Ishikawa (cell line): ENCODE measurements around the gene CDC14C.

Experiments used
- CEBPB ChIP-seq: IDR thresholded peaks from 2 replicates; pipeline ENCODE4 v1.6.1; 2012
- CREB1 ChIP-seq: IDR thresholded peaks from 2 replicates; pipeline ENCODE4 v1.6.1; 2012; ENCODE audit warnings: low read depth
- EGR1 ChIP-seq: IDR thresholded peaks from 2 replicates; pipeline ENCODE4 v1.6.1; 2012
- EP300 ChIP-seq: IDR thresholded peaks from 2 replicates; pipeline ENCODE4 v1.6.1; 2012; ENCODE audit warnings: borderline replicate concordance
- FOXM1 ChIP-seq: IDR thresholded peaks from 2 replicates; pipeline ENCODE4 v1.6.1; 2012; ENCODE audit warnings: low read depth, borderline replicate concordance
- MAX ChIP-seq: IDR thresholded peaks from 2 replicates; pipeline ENCODE4 v1.6.1; 2012
- NFIC ChIP-seq: IDR thresholded peaks from 2 replicates; pipeline ENCODE4 v1.6.1; 2012
- RAD21 ChIP-seq: IDR thresholded peaks from 2 replicates; pipeline ENCODE4 v1.6.1; 2012; ENCODE audit warnings: low read depth
- REST ChIP-seq: IDR thresholded peaks from 2 replicates; pipeline ENCODE4 v1.6.1; 2012; ENCODE audit warnings: low read depth, mild to moderate bottlenecking
- TAF1 ChIP-seq: IDR thresholded peaks from 2 replicates; pipeline ENCODE4 v1.6.1; 2012; ENCODE audit warnings: low read depth, mild to moderate bottlenecking
- TCF12 ChIP-seq: IDR thresholded peaks from 2 replicates; pipeline ENCODE4 v1.6.1; 2012; ENCODE audit warnings: low read depth
- TEAD4 ChIP-seq: IDR thresholded peaks from 2 replicates; pipeline ENCODE4 v1.6.1; 2012
- USF1 ChIP-seq: IDR thresholded peaks from 2 replicates; pipeline ENCODE4 v1.6.1; 2012
- YY1 ChIP-seq: IDR thresholded peaks from 2 replicates; pipeline ENCODE4 v1.6.1; 2012; ENCODE audit warnings: low read depth
- ZBTB7A ChIP-seq: IDR thresholded peaks from 2 replicates; pipeline ENCODE4 v1.6.1; 2012; ENCODE audit warnings: low read depth

Gene CDC14C

GRCh38 chr7:48904975-48905374 lies 19.4 kb upstream of the CDC14C start:
- TF ChIP-seq RAD21 (no peak), ZBTB7A (no peak), TCF12 (no peak), NFIC (no peak), EP300 (no peak), YY1 (no peak)

GRCh38 chr7:48931481-48931880 lies 7.1 kb downstream of the CDC14C start:
- TF ChIP-seq ZBTB7A (no peak), RAD21 (no peak), FOXM1 (no peak), EP300 (no peak), TCF12 (no peak), EGR1 (no peak), NFIC (no peak), CREB1 (no peak), TEAD4 (no peak), YY1 (no peak), TAF1 (no peak), REST (no peak), USF1 (no peak), CEBPB (no peak), MAX (no peak)

- TF ChIP-seq TAF1 (no peak), USF1 (no peak), CEBPB (no peak), TEAD4 (no peak), FOXM1 (no peak), EP300 (no peak), REST (no peak)
Measured at GRCh38 chr7:48932126-48932910, 8.0 kb downstream of the CDC14C start.

- TF ChIP-seq MAX = no peak
- TF ChIP-seq RAD21 = no peak
- TF ChIP-seq CEBPB = no peak
- no peak for TF ChIP-seq USF1
- no peak for TF ChIP-seq REST
- TF ChIP-seq TAF1 = no peak
- no peak for TF ChIP-seq YY1
- TF ChIP-seq FOXM1 = no peak
- TF ChIP-seq ZBTB7A = no peak
- TF ChIP-seq EP300 = no peak
- no peak for TF ChIP-seq TEAD4
- no peak for TF ChIP-seq TCF12
- no peak for TF ChIP-seq NFIC
- TF ChIP-seq CREB1 = no peak
- TF ChIP-seq EGR1 = no peak
Measured at GRCh38 chr7:48933549-48934085, 9.3 kb downstream of the CDC14C start.
